Measurements from ENCODE around the gene MAP1B.

- TF ChIP-seq CTCF (IDR thresholded peaks at IDR 0.05 in 8 of 11, conservative IDR thresholded peaks at IDR 0.05 in 3 of 11) = no peak
- TF ChIP-seq POLR2A (IDR thresholded peaks at IDR 0.05) = no peak
These were observed 54.7 kb downstream of the MAP1B start for GRCh38 chr5:72161951-72162350.
